Measurements from ENCODE around the gene TMEM208.
A peak's percentile ranks its signal among the peaks of the same experiment; 100 is the strongest.

Gene TMEM208

DNA sequence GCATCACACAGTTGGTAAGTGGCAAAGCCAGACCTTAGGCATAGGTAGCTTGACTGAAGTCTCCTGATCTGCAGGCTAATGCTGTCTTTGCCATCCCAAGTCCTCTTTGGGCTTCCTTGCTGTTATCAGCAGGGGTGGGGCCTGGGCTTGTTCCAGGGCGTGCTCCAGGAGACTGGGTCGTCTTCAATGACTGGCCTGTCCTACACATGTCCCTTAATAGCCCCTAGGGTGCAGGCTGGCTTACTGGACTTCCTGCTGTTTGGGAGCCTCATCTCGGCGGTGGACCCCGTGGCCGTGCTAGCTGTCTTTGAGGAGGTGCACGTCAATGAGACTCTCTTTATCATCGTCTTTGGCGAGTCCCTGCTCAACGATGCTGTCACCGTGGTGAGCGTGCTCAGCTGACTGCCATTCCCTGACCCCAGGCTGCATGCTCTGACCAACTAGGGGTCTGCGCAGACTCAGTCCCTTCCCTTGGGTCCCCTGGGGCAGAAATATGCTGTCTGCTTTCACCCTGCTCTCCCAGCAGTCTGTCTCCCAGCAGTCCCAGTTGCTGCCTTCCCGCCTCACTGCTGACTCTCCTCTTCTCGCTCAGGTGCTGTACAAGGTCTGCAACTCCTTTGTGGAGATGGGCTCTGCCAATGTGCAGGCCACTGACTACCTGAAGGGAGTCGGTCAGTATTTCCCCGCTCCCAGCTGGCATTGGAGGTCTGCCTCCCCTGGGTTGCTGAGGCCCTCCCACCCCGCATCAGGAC, 28.0 kb downstream of the TMEM208 start:
- DNase-seq = no peak

DNA sequence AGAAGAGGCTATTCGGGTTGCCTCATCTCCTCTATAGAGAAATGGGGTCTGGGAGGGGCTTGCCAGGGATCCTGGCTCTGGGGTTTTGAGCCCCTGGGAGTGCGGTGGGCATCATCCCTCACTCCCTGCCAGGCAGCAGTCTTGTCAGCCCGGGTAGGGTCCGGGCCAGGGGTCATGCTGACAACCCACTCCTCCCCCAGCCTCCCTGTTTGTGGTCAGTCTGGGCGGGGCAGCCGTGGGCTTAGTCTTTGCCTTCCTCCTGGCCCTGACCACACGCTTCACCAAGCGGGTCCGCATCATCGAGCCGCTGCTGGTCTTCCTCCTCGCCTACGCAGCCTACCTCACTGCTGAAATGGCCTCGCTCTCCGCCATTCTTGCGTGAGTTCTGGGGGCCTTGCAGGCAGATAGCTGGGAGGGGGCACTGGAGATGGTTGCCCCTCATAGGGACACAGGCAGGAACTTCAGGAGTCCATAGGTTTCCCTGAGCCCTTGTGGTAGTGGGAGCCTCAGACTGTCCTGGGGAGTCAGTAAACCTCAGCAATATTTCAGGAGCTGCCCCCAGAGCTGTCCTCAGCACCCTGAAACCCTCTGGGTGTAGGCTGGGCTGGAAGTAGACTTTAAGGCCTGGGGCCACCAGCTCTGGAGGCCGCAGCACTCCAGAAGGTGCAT, 28.8 kb downstream of the TMEM208 start:
- no peak for DNase-seq

DNA sequence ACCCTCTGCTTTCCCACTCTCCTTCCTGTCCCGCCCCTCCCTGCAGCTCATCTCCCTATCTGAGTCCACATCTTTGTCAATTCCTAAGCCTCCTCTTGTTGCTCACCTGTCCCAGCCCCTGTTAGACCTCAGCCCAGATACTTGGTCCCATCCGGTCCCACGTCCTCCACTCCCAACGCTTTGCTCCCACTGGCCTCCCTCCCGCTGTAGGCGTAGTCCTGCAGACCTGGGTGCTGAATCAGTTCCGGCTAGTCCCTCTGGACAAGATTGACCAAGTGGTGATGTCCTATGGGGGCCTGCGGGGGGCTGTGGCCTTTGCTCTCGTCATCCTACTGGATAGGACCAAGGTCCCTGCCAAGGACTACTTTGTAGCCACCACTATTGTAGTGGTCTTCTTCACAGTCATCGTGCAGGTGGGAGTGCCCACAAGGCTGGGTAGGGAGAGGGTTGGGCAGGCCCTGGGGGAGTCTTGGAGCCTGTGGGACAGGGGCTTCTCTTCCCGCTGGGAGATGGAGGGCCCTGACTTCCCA, 29.8 kb downstream of the TMEM208 start:
- DNase-seq = no peak

DNA sequence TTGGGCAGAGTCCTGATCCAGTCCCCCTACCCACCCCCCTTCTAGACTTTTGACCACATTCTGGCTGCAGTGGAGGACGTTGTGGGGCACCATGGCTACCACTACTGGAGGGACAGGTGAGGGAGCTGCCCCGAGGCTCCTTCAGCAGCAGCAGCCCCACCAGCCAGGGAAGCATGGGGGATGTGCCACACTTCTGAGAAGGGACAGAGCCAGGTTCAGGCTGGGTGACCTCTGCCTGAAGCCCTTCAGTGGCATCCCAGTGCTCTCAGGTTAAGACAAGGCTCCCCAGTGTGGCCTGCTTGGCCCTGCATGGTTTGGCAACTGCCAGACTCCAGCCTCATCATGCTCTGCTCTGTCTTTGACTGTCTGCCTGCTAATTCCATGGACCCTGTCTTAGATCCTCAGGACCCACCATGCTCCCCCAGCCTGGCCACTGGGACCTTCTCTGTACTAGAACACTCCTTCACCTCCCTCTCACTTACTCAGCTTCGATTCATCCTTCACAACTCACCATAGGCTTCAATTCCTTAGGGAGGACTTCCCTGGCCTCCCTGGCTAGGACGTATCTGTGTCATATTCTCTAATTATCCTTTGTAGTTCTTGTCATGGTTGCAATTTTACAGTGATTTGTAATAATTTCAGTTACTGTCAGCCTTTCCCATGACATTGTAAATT, 30.7 kb downstream of the TMEM208 start:
- DNase-seq = no peak

DNA sequence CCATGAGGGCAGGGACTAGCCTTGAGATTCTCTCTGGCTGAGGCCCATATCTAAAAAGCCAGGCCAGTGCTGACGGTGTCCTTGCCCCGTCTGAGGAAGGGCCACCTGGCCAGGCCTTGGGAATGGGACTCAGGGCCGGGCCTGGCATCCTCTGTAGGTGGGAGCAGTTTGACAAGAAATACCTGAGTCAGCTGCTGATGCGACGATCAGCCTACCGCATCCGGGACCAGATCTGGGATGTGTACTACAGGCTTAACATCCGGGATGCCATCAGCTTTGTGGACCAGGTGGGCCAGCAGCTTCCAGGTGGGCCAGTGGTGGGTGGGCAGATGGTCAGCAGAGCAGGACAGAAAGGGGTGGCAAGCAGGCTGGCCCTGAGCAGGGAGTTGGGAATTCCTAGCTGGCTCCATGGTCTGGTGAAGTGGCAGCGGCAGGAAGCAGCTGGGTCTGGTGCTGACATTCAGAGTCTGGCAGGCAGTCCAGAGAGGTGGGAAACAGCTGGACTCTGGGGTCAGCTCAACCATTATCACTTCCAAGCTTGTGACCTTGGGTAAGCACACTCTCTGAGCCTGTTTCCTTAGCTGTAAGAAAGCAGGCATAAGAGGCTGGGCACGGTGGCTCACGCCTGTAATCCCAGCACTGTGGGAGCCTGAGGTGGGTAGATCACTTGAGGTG, 31.4 kb downstream of the TMEM208 start:
- DNase-seq = no peak

DNA sequence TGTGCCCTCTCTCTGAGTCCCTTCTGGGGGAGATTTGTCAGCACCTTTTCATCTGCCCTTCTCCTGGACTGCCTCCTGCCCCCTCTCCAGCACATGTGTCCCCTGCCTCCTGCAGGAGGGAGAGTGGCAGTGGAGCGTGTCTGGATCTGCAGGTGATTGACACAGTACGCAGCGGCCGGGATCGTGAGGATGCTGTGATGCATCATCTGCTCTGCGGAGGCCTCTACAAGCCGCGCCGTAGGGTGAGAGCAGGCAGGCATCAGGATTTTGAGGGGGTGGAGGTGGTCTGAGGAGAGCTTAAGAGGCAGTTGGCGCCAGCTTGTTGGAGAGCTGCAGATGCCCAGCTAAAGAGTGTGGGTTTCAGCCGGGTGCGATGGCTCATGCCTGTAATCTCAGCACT, 32.8 kb downstream of the TMEM208 start:
- DNase-seq = no peak

DNA sequence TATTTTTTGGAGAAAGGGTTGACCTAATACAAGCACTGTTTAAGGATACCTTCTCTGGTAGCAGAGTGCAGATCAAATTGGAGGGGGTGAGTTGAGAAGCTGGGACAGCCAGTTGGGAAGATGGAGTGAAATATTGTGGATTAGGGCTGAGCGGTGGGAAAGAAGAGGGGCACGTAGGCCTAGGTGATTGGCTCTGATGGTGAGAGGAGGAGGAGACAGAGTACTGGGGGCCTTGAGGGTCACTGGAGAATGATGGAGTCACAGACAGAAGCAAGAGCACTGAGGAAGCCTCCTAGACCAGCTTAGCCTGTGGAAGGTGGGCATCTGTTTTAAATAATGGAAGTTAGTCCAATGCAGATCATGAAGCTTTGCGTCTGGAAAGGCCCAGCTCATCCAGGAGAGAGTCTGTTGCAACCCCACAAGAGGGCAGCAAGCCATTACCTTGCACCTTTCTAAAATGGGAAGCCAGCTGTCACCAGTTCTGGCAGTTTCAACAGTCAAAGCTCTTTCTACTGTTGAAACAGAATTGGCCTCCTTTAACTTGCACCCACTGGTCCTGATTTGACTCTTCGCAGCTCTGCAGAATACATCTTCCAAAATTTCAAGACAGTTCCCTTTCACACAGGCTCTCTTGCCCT, 33.6 kb downstream of the TMEM208 start:
- peak; percentile 31 for DNase-seq

DNA sequence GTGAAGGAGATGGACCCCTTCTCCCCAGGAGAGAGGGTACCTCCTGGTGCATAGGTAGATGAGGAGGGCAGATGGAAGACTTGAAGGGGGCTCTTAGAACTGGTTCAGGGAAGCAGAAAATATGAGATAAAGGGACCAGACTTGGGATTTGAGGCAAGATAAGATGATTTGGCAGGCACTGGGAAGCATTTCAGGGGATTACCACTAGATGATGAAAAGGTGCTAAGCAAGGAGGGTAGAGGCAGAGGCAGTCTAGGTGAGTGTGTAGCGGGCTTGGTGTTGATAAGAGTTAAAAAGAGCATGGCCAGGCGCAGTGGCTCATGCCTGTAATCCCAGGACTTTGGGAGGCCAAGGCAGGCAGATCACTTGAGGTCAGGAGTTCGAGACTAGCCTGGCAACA, 36.3 kb downstream of the TMEM208 start:
- no peak for DNase-seq

DNA sequence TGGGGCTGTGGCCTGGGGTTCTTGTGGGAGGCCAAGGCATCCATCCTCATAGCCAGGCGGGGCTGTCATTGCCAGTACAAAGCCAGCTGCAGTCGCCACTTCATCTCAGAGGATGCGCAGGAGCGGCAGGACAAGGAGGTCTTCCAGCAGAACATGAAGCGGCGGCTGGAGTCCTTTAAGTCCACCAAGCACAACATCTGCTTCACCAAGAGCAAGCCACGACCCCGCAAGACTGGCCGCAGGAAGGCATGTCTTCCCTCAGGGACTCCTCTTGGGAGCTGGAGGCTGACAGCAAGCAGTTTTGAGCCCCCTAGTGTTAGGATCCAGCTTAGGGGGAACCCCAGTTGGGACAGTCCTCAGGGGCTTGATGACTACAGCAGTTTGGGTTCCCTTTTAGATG, 37.3 kb downstream of the TMEM208 start:
- no peak for DNase-seq

DNA sequence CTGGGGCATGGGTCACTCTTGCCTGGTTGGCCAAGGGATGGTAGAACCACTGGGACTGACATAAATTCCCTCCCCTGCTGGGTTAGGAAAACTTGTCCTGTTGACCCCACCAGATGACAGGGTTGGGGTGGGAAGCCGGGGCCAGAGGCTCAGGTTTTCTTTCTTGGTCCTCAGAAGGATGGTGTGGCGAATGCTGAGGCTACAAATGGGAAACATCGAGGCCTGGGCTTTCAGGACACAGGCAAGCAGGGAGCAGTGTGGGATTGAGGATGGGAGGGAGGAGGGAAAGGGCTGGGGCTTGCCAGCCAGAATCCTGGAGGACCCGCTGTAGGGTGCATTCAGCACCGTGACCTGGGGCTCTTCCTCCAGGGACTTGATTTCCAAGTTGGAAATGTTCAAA, 37.9 kb downstream of the TMEM208 start:
- no peak for DNase-seq

DNA sequence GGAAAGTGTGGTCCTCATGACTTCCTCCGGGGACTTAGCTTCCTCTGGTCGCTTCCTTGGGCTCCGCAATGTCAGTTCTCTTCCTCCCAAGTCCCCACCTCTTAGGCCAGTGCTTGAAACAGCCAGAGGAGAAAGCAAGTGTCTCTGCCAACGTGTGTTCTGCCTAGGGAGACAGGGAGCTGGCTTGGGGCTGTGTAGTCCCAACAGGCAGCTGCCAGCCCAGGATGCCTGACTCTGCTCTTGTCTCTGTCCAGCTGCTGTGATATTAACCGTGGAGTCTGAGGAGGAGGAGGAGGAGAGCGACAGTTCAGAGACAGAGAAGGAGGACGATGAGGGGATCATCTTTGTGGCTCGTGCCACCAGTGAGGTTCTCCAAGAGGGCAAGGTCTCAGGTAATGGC, 38.9 kb downstream of the TMEM208 start:
- no peak for DNase-seq

DNA sequence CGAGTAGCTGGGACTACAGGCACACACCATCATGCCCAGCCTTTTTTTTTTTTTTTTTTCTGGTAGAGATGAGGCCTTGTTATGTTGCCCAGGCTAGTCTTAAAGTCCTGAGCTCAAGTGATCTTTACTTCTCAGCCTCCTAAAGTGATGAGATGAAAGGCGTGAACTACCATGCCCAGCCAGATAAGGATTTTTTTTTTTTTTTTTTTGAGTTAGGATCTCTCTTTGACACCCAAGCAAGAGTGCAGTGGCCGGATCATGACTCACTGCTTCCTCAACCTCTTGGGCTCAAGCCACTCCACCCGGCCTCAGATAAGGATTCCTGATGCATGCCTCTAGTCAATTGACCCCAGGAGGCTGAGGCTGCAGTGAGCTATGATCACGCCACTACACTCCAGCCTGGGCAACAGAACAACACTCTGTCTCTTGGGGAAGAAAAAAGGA, 41.2 kb downstream of the TMEM208 start:
- DNase-seq = no peak

DNA sequence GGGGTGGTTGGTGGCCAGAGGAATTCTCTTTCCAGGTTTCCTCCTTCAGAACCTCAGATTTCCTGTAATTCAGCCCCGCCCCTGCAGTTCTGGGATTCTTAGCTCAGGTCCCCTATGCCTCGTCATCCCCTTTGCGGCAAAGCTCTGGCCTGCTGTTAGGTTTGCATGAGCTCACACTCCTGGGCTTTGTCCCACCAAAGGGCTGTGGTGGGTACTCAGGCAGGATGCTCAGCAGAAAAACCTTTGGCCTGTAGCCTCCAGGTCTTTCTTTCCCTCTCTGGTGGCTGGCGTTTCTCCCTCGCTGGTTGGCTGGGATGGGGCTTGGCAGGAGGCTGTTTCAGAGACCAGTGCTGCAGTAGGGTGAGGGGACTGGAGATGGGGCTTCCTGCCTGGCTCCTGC, 42.8 kb downstream of the TMEM208 start:
- no peak for DNase-seq

DNA sequence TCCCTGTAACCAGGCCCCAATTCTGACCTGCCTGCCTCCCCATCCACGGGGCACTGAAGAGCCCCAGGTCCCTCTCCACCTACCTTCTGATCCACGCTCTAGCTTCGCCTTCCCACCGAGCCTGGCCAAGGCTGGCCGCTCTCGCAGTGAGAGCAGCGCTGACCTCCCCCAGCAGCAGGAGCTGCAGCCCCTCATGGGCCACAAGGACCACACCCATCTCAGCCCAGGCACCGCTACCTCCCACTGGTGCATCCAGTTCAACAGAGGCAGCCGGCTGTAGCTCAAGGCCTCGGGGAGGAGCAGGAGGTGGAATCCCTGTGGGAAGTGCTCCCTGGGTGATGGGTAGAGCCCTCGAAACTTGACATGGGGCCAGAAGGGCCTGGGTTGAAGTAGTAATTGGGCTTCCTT, 44.0 kb downstream of the TMEM208 start:
- DNase-seq = no peak

DNA sequence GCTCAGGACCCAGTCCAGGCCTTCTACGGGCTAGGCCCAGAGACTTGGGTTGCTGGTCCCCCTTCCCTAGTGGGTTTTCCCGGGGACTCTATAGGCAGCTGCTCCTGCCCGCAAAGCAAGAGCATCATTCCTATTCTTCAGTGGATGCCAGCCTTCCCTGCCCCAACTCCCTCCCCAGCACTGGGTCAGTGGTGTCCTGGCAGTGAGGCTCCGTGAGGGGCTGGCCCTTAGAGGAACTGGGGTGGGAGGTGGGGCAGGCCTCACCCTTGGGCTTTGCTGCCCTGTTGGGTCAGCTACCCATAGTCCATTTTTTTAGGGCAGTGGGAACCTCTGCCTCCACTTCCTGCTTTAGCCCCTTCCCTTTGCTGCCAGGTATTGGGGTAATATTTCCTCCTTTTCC, 44.5 kb downstream of the TMEM208 start:
- no peak for DNase-seq

DNA sequence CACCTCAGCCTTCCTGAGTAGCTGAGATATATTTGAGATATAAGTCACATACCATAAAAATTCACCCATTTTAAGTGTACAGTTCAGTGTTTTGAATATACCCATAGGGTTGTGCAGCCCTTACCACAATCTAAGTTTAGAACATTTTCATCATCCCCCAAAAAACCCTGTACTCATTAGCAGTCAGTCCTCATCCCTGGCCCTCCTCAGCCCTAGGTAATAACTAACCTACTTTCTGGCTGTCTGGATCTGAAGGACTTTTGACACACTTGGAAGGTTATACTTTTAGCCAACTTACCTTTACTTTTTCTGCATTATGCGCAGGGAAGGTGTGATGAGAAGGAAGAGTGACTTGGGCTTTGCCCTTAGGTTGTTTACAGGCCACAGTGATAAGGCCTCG, 48.4 kb downstream of the TMEM208 start:
- no peak for DNase-seq

DNA sequence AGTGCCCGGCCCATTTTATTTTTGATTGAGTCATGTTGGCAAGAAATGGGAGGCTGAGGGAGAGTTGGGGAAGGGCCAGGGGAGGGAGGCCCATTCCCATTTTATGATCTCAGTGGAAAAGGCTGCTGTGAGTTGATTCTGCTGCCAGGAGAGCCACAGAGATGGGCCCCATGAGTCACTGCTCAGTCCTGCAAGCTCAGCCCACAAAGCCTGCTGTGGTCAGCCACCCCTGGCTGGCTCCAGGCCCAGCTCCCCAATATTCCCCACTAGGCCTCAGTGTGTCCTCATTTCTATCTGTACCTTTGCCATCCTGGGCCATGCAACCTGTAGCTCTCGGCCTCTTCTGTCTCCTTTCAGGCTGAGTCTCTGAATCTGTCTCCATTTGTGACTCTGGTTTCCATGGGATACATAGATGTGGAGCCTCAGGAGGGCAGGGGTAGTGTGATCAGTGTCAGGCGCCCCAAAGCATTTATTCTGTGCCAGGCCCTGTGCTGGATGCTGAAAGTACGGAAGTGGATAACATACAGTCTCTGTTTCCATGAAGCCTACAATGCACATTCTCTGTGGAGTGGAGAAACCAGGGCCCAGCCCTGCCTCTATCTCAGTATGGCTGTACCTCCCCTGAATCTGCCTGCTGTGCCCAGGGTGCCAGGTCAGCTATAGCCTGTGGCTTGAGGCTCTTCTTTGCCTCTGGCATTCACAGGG, 50.5 kb downstream of the TMEM208 start:
- DNase-seq = no peak

DNA sequence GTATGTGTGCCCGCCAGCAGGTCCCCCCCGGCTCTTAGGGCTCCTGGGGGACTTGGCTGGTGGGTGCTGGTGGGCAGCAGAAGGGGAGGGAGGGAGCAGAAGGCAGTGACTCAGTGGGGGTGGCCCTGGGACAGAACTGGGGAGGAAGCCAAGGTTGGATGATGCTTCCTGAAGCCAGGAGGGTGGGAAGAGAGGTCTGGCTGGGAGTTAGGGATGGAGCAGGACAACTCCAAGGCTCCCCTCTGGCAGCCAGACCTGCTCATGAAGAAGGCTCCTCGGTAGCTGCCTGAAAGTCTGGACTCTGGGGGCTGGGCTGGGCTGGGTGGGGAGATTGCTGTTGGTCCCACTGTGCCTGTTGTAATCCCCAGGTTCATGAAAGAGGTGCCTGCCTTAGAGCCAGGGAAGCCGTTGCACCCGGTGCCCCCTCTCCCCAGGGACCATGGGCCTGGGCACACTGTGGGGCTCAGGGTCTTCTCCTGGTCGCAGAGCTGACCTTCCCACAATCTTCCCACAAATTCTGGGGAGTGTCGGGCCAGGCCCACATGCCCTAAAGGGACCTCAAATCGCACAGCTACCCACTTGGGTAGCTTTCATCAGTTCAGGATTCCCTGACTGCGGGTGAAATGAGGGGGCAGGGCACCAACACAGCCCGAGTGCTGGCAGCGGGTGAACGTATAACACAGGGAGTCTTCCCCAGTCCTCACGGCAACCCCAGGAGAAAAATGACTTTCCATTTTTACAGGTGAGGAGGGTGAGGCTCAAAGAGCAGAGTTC, 51.3 kb downstream of the TMEM208 start:
- no peak for DNase-seq
